K562 (cell line): ENCODE measurements around the gene PCDH8. TPM values are rescaled to one million over a fixed set of nuclear protein-coding genes. Genes with fewer than 3 reads are reported as not detected.

Experiments used
- ATAC-seq: fragments of 200-7000 bp; cut with Tn5 transposase; 3 replicates; pipeline ENCODE4 v1.9.1; 2020; ENCODE audit warnings: moderate library complexity
- BruUV-seq: library from RNA; stranded (reverse); fragments of 400-500 nt; replicated peaks from 2 replicates; lab custom pipeline; 2021; lab: Mats Ljungman, UMichigan
- CTCF ChIA-PET: fragments of 300-600 bp; formaldehyde crosslinking; extraction: SDS; loops from one replicate; lab custom pipeline; 2021; ENCODE audit warnings: low intra/inter-chr PET ratio; lab: Yijun Ruan, JAX
- POLR2A ChIA-PET: fragments of 300-600, 350-650 bp; sonication (Branson Sonifier 250); formaldehyde crosslinking; extraction: SDS; loops from one replicate; lab custom pipeline; 2021; ENCODE audit warnings: antibody characterized with exemption, inconsistent platforms; lab: Yijun Ruan, JAX
- DNase-seq, 4 experiments: peaks; one replicate each; pipeline versions ENCODE4 v3.0.0 to v3.0.0-alpha.2; 2011 to 2018; ENCODE audit warnings: low spot score in 3 of 4, mixed read lengths in 3 of 4; ENCODE audit errors: extremely low read depth in 1 of 4
- FAIRE-seq: peaks from 2 replicates; lab custom pipeline; 2011; peaks lifted over from hg19 to GRCh38; lab: Jason Lieb, UNC
- H2AFZ ChIP-seq: 2 replicates; pipeline ENCODE4 v1.6.0; 2011; ENCODE audit warnings: low read depth, low read length, control low read depth, inconsistent platforms
- H3K27ac ChIP-seq: fragments of 200-600 bp; 3 replicates; pipeline ENCODE4 v1.8.0; 2011; ENCODE audit warnings: low read depth, mild to moderate bottlenecking, control low read depth, inconsistent platforms, low read length, moderate library complexity, mixed read lengths; ENCODE audit errors: extremely low read depth
- H3K27me3 ChIP-seq, 2 experiments: fragments of 300-600 bp in 1 of 2; 2 replicates in 1 of 2; 3 replicates in 1 of 2; pipeline versions ENCODE4 v1.6.0 to v1.8.0; 2011; ENCODE audit warnings: inconsistent platforms in 2 of 2, low read length in 2 of 2, mild to moderate bottlenecking in 1 of 2, mixed read lengths in 1 of 2, moderate library complexity in 1 of 2; ENCODE audit not compliant: control insufficient read depth in 2 of 2, insufficient read depth in 2 of 2
- H3K36me3 ChIP-seq: fragments of 300-600 bp; 3 replicates; pipeline ENCODE4 v1.8.0; 2011; ENCODE audit warnings: mild to moderate bottlenecking, low read length, inconsistent platforms; ENCODE audit not compliant: control insufficient read depth, insufficient read depth
- H3K4me1 ChIP-seq, 2 experiments: fragments of 200-600 bp in 1 of 2; replicated peaks in 1 of 2; 2 replicates in 1 of 2; 3 replicates in 1 of 2; pipeline versions ENCODE4 v1.5.1 to v1.8.0; 2011; ENCODE audit warnings: inconsistent platforms in 2 of 2, low read length in 2 of 2, mild to moderate bottlenecking in 1 of 2, mixed read lengths in 1 of 2, moderate library complexity in 1 of 2; ENCODE audit not compliant: control insufficient read depth in 2 of 2, insufficient read depth in 2 of 2
- H3K4me2 ChIP-seq: 2 replicates; pipeline ENCODE4 v1.6.1; 2011; ENCODE audit warnings: low read length, control low read depth, inconsistent platforms, mixed read lengths; ENCODE audit not compliant: insufficient read depth
- H3K4me3 ChIP-seq: fragments of 200-600 bp; sonication (generic), shearing (Covaris generic); 2 replicates; pipeline ENCODE4 v1.5.1; 2016; ENCODE audit warnings: control low read depth, inconsistent platforms
- H3K79me2 ChIP-seq: fragments of 200-600 bp; 3 replicates; pipeline ENCODE4 v1.8.0; 2011; ENCODE audit warnings: low read length, inconsistent platforms; ENCODE audit not compliant: control insufficient read depth, insufficient read depth
- H3K9ac ChIP-seq, 2 experiments: 2 replicates each; pipeline versions ENCODE4 v1.6.0 to v1.6.1; 2011; ENCODE audit warnings: low read depth in 2 of 2, low read length in 2 of 2, control low read depth in 1 of 2, inconsistent platforms in 1 of 2, mild to moderate bottlenecking in 1 of 2, mixed read lengths in 1 of 2; ENCODE audit not compliant: insufficient read depth in 1 of 2
- H3K9me1 ChIP-seq: one replicate; pipeline ENCODE4 v1.6.0; 2011; ENCODE audit warnings: inconsistent platforms, mild to moderate bottlenecking, low read length, moderate library complexity; ENCODE audit not compliant: control insufficient read depth, insufficient read depth
- H3K9me3 ChIP-seq: replicated peaks from 2 replicates; pipeline ENCODE4 v1.5.1; 2011; ENCODE audit warnings: low read depth, low read length, inconsistent platforms; ENCODE audit not compliant: control insufficient read depth, insufficient read depth
- H4K20me1 ChIP-seq: replicated peaks from 2 replicates; pipeline ENCODE4 v1.6.1; 2011; ENCODE audit warnings: low read length, inconsistent platforms, mixed read lengths; ENCODE audit not compliant: control insufficient read depth, insufficient read depth
- CBX3 ChIP-seq, 2 experiments: IDR thresholded peaks; 1 replicate in 1 of 2; 2 replicates in 1 of 2; pipeline ENCODE4 v1.6.1; 2012; ENCODE audit warnings: inconsistent platforms in 2 of 2, low read length in 2 of 2, borderline replicate concordance in 1 of 2, control low read depth in 1 of 2
- FIP1L1 ChIP-seq: fragments of 200-400 bp; formaldehyde crosslinking; IDR thresholded peaks from 2 replicates; pipeline ENCODE4 v1.6.1; 2018; ENCODE audit warnings: mild to moderate bottlenecking, low read depth, low read length; ENCODE audit not compliant: poor library complexity, severe bottlenecking
- FOXP1 ChIP-seq: sonication (generic); formaldehyde crosslinking; IDR thresholded peaks from 2 replicates; pipeline ENCODE4 v1.8.0; 2022; ENCODE audit warnings: mild to moderate bottlenecking, missing genetic modification reagents
- HCFC1 ChIP-seq: IDR thresholded peaks from 2 replicates; pipeline ENCODE4 v1.6.1; 2012; ENCODE audit warnings: low read depth, low read length, improper control_type of control experiment
- MTA1 ChIP-seq: fragments of 450-650 bp; IDR thresholded peaks from 2 replicates; pipeline ENCODE4 v1.6.1; 2017; ENCODE audit warnings: borderline replicate concordance
- RBM14 ChIP-seq: fragments of 200-400 bp; formaldehyde crosslinking; IDR thresholded peaks from 2 replicates; pipeline ENCODE4 v1.6.1; 2018; ENCODE audit warnings: low read depth, mild to moderate bottlenecking, low read length, moderate library complexity, borderline replicate concordance; ENCODE audit not compliant: insufficient read depth
- SAP30 ChIP-seq: fragments of 200-600 bp; sonication (generic); IDR thresholded peaks from 2 replicates; pipeline ENCODE4 v1.6.1; 2012; ENCODE audit warnings: borderline replicate concordance, low read depth, mild to moderate bottlenecking, moderate library complexity, low read length, control low read depth, inconsistent platforms; ENCODE audit not compliant: insufficient read depth, poor library complexity, severe bottlenecking
- TRIM24 ChIP-seq, 2 experiments: fragments of 450-650 bp; IDR thresholded peaks; 2 replicates each; pipeline ENCODE4 v1.6.1; 2016
- YBX1 ChIP-seq: fragments of 450-650 bp; IDR thresholded peaks from 2 replicates; pipeline ENCODE4 v1.7.1; 2016; ENCODE audit warnings: mild to moderate bottlenecking
- ZKSCAN3 ChIP-seq: fragments of 250-450 bp; sonication (Bioruptor Pico); IDR thresholded peaks from 2 replicates; pipeline ENCODE4 v1.4.0; 2020
- ZNF184 ChIP-seq: sonication (generic); formaldehyde crosslinking; IDR thresholded peaks from 2 replicates; pipeline ENCODE4 v1.5.0; 2020; ENCODE audit warnings: missing genetic modification reagents
- ZNF212 ChIP-seq: fragments of 450-650 bp; formaldehyde crosslinking; IDR thresholded peaks from 2 replicates; pipeline ENCODE4 v1.4.0; 2020; ENCODE audit warnings: mild to moderate bottlenecking
- WGBS: fragments of 100-300 bp; shearing (Covaris generic); methylation state at CpG from one replicate; pipeline ENCODE4 v1.1.6; 2016; ENCODE audit warnings: low coverage, mixed read lengths; ENCODE audit not compliant: insufficient coverage; ENCODE audit errors: missing lambda C conversion rate; 5-methylcytosine and 5-hydroxymethylcytosine counted together
- in situ Hi-C: fragments of 300-500 bp; cut with MboI; formaldehyde crosslinking; loops from 4 replicates; pipeline ENCODE4 v1.15.0; 2018; ENCODE audit warnings: inconsistent platforms, mixed read lengths
- intact Hi-C: fragments of 100-400 bp; cut with micrococcal nuclease; formaldehyde crosslinking; loops from 2 replicates; pipeline ENCODE4 v1.14.2; 2022
- polyA plus RNA-seq, 8 experiments: library from polyadenylated mRNA; depleted of rRNA in 4 of 8; stranded (reverse) in 5 of 8; unstranded in 3 of 8; fragments of >200 nt; fragmentation: Nextera tagmentation in 2 of 8; fragmentation: Illumina TruSeq in 1 of 8; extraction: Ambion mirVana in 2 of 8; extraction: Trizol in 1 of 8; gene quantifications; 2 replicates each; pipeline versions ENCODE4 v1.2.1 to v1.2.3, GENCODE V29; 2011 to 2014; ENCODE audit warnings: inconsistent platforms in 1 of 8, missing spikeins in 1 of 8
- total RNA-seq, 7 experiments: library from RNA; depleted of rRNA in 6 of 7; stranded (reverse); fragments of >200 nt in 6 of 7; fragmentation: Illumina TruSeq in 2 of 7; extraction: Trizol in 2 of 7; gene quantifications; 2 replicates each; pipeline versions ENCODE4 v1.2.1 to v1.2.3, GENCODE V29; 2011 to 2021; ENCODE audit warnings: low replicate concordance in 1 of 7
- TF ChIP-seq, protein P1 (sequence below): fragments of 450-650 bp; formaldehyde crosslinking; IDR thresholded peaks from 2 replicates; pipeline ENCODE4 v1.4.0; 2022; ENCODE audit warnings: missing genetic modification characterization
- TF ChIP-seq, protein P2 (sequence below): sonication (generic); formaldehyde crosslinking; IDR thresholded peaks from 2 replicates; pipeline ENCODE4 v1.8.0; 2022; ENCODE audit warnings: mild to moderate bottlenecking, missing genetic modification reagents, borderline replicate concordance
- TF ChIP-seq, protein P3 (sequence below): sonication (generic); formaldehyde crosslinking; IDR thresholded peaks from 2 replicates; pipeline ENCODE4 v1.8.0; 2022; ENCODE audit warnings: missing genetic modification reagents, mild to moderate bottlenecking, borderline replicate concordance

Gene PCDH8
- total and polyA plus RNA-seq, 9 of the 15 experiments (the other 6 are each of a cell fraction or from before 2014, with no cell fraction given) = not detected

DNA sequence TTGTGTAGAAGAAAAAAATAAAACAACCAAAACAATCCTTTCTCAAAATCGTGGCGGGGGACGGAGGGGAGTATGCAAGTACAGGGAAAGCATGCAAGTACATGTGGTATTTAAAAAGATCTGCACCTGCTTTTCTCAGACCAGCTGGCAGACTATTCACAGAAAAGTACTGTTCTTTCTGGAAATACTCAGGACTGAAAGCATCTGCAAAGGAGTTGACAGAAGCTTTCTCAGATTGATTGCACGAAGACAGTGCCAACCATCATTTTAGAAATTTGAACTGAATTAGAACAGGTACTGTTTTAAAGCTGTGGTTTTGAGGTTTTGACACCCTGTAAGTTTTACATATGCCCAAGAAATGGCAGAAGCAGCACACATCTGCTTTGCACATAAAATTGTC lies 19.8 kb upstream of the PCDH8 start:
- Histone ChIP-seq H3K27me3 (no peaks in the 10 kb centered on the region), H4K20me1 (no peaks in the 10 kb centered on the region), H3K9me1 (no peaks in the 10 kb centered on the region), H3K27ac (no peak overlapping the region), H3K79me2 (no peaks in the 10 kb centered on the region), H3K9me3 (no peaks in the 10 kb centered on the region), H3K9ac (no peak overlapping the region), H3K4me1 (no peaks in the 10 kb centered on the region), H2AFZ (no peak overlapping the region), H3K36me3 (no peaks in the 10 kb centered on the region), H3K4me3 (no peak overlapping the region), H3K4me2 (no peak overlapping the region)
- WGBS = 0% methylated on average over 4 of the region's 4 CpGs
- no peak for DNase-seq
- ATAC-seq = no peak
- no peak for FAIRE-seq
- ChIA-PET POLR2A (interaction anchor here (0.6 kb wide), 1 partner anchor 516 kb away, joined by 3 read pairs; no protein-coding TSS in a partner anchor), CTCF (no interaction called here)
- no TSS peak for BruUV-seq
- intact Hi-C loops (no loop called here), in situ Hi-C loops (no loop called here)
- TF ChIP-seq ZKSCAN3 (CRISPR knock-in tag) = no peak
- no peak for TF ChIP-seq SAP30
- TF ChIP-seq, protein P1, sequence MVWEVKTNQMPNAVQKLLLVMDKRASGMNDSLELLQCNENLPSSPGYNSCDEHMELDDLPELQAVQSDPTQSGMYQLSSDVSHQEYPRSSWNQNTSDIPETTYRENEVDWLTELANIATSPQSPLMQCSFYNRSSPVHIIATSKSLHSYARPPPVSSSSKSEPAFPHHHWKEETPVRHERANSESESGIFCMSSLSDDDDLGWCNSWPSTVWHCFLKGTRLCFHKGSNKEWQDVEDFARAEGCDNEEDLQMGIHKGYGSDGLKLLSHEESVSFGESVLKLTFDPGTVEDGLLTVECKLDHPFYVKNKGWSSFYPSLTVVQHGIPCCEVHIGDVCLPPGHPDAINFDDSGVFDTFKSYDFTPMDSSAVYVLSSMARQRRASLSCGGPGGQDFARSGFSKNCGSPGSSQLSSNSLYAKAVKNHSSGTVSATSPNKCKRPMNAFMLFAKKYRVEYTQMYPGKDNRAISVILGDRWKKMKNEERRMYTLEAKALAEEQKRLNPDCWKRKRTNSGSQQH = no peak
- no peak for TF ChIP-seq ZNF184 (CRISPR knock-in tag)
- TF ChIP-seq ZNF212 (CRISPR knock-in tag) = no peak
- TF ChIP-seq FIP1L1 = no peak
- TF ChIP-seq HCFC1 = no peak
- no peak for TF ChIP-seq RBM14
- TF ChIP-seq, protein P2, sequence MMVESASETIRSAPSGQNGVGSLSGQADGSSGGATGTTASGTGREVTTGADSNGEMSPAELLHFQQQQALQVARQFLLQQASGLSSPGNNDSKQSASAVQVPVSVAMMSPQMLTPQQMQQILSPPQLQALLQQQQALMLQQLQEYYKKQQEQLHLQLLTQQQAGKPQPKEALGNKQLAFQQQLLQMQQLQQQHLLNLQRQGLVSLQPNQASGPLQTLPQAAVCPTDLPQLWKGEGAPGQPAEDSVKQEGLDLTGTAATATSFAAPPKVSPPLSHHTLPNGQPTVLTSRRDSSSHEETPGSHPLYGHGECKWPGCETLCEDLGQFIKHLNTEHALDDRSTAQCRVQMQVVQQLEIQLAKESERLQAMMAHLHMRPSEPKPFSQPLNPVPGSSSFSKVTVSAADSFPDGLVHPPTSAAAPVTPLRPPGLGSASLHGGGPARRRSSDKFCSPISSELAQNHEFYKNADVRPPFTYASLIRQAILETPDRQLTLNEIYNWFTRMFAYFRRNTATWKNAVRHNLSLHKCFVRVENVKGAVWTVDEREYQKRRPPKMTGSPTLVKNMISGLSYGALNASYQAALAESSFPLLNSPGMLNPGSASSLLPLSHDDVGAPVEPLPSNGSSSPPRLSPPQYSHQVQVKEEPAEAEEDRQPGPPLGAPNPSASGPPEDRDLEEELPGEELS = no peak
- TF ChIP-seq CBX3 (IDR thresholded peaks at IDR 0.05; ENCODE audit: borderline replicate concordance in 1 of 2, low read length in 2 of 2) = no peak
- TF ChIP-seq FOXP1 (CRISPR knock-in tag) = no peak
- TF ChIP-seq, protein P3, sequence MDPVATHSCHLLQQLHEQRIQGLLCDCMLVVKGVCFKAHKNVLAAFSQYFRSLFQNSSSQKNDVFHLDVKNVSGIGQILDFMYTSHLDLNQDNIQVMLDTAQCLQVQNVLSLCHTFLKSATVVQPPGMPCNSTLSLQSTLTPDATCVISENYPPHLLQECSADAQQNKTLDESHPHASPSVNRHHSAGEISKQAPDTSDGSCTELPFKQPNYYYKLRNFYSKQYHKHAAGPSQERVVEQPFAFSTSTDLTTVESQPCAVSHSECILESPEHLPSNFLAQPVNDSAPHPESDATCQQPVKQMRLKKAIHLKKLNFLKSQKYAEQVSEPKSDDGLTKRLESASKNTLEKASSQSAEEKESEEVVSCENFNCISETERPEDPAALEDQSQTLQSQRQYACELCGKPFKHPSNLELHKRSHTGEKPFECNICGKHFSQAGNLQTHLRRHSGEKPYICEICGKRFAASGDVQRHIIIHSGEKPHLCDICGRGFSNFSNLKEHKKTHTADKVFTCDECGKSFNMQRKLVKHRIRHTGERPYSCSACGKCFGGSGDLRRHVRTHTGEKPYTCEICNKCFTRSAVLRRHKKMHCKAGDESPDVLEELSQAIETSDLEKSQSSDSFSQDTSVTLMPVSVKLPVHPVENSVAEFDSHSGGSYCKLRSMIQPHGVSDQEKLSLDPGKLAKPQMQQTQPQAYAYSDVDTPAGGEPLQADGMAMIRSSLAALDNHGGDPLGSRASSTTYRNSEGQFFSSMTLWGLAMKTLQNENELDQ = no peak
- TF ChIP-seq YBX1 = no peak
- TF ChIP-seq TRIM24 (IDR thresholded peaks at IDR 0.05) = no peak
- TF ChIP-seq MTA1 = no peak
